Measurements from ENCODE around the gene MX1.

MX1 gene

GRCh38 chr21:41500363-41500762, 74.3 kb downstream of the MX1 start:
- DNase-seq: no peak

- DNase-seq: no peak
Observed at GRCh38 chr21:41500931-41501381, 74.9 kb downstream of the MX1 start.

GRCh38 chr21:41501919-41502318, 75.9 kb downstream of the MX1 start:
- no peak for DNase-seq

- DNase-seq: no peak
Observed at GRCh38 chr21:41503331-41503730, 77.3 kb downstream of the MX1 start.

GRCh38 chr21:41504030-41504429, 78.0 kb downstream of the MX1 start:
- DNase-seq: no peak

- DNase-seq: no peak
Observed at GRCh38 chr21:41506005-41506594, 80.1 kb downstream of the MX1 start.

- DNase-seq: no peak
Observed at GRCh38 chr21:41506611-41507520, 80.8 kb downstream of the MX1 start.

DNA sequence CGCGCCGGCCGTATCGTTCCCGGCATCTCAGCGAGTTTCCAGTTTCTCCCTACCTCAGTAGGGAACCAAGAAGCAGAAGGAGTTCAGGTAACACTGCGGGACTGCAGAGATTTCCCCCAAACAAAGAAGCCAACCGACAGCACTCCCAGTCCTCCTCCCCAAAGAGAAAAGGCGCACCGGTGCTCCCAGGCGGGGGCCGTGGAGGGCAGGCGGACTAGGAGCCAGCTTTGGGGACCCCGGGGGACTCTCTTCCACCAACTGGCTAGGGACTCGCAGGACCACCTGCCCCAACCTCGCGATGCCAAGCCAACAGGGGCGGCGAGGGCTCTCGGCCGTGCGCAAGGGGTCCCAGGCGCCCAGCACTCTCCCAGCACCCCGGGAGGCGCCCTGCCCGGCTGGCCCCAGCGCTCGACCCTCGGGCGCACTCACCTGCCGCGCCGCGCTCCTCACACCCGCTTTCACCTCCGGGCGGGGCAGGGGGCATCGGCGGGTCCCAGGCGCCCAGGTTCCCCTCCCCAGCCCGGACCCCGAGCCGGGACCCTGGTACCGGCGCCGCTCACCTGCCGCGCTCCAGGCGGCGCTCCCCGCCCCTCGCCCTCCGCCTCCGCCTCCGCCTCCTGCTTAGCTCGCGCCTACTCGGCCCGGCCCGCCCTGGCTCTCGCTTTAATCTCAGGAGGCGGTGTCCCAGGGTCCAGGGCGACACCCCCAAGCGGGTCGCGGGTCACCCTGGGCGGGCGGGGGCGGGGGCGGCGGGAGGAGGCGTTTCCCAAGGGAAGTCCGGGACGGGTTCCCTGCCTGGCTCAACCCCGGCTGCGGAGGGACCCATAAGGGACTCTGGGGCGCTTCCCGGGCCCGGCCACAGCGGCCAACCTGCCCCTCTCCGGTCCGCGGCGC, 81.7 kb downstream of the MX1 start, which contains the start of gene TMPRSS2:
TMPRSS2 (minus strand) TSS at position 638 of the 894 bp plus-strand sequence. CDS start 10,025 bp downstream, outside the sequence.
- DNase-seq: no peak

DNA sequence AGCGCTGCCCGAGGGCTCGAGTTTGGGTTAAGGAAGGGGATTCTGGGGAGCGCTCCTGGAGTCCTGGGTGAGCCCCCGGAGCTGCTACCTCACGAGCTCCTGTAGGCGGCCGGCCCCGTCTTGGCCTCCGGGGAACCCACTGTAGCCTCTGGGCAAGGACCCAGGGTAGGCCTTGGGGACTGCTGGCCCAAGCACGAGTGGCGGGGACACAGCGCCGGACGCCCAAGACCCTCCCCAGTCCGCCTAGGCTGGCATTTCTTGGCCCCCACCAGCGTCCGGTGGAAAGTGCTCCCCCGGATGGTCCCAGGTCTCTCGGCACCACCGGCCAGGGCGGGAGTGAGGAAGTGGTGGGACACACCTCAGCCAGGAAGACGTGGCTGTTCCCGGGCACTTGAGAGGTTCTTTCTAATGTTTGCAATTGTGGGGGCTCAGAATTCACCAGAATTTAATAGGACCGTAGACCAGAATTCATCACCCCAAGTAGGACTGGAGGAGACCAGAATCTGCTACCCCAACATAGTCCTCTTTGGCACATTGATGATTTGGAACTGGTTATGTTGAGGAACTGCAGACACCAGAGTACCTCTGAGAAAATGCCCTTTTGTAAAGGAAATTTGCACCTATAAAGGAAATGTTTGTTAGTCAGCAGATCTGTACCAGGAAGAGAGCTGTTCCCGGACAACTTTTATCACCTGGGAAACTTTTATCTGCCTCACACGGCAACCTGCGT, 82.5 kb downstream of the MX1 start:
- DNase-seq: no peak

Data from activated naive CD4-positive, alpha-beta T cell (primary cell).